Measurements from ENCODE around the gene MCOLN1.
A peak's percentile ranks its signal among the peaks of the same experiment; 100 is the strongest.

Gene MCOLN1

DNA sequence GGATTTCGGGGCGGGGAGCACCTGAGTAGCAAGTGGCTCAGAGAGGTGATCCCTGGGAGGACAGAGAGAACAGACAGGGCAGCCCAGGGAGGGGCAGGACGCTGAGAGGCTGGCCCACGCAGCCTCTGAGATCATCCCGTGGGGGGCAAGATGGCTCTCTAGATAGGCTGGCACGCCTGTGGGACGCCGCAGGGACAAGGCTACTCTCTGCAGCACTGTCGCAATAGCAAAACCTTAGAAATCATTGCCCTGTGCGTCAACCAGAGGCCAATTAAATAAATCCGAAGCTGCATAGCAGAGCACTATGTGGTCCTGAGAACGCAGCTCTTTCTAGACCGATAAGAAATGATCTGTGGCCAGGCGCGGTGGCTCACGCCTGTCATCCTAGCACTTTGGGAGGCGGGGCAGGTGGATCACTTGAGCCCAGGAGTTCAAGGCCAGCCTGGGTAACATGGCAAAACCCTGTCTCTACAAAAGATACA is 38.7 kb upstream of the MCOLN1 start:
- ATAC-seq: no peak; the same call in 2 of the 3 replicates
- no peak for TF ChIP-seq SNAI2 (CRISPR knock-in tag; IDR thresholded peaks at IDR 0.05)
- TF ChIP-seq, protein P1, sequence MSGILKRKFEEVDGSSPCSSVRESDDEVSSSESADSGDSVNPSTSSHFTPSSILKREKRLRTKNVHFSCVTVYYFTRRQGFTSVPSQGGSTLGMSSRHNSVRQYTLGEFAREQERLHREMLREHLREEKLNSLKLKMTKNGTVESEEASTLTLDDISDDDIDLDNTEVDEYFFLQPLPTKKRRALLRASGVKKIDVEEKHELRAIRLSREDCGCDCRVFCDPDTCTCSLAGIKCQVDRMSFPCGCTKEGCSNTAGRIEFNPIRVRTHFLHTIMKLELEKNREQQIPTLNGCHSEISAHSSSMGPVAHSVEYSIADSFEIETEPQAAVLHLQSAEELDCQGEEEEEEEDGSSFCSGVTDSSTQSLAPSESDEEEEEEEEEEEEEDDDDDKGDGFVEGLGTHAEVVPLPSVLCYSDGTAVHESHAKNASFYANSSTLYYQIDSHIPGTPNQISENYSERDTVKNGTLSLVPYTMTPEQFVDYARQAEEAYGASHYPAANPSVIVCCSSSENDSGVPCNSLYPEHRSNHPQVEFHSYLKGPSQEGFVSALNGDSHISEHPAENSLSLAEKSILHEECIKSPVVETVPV (CRISPR knock-in tag; IDR thresholded peaks at IDR 0.05): no peak
- TF ChIP-seq, protein P2, sequence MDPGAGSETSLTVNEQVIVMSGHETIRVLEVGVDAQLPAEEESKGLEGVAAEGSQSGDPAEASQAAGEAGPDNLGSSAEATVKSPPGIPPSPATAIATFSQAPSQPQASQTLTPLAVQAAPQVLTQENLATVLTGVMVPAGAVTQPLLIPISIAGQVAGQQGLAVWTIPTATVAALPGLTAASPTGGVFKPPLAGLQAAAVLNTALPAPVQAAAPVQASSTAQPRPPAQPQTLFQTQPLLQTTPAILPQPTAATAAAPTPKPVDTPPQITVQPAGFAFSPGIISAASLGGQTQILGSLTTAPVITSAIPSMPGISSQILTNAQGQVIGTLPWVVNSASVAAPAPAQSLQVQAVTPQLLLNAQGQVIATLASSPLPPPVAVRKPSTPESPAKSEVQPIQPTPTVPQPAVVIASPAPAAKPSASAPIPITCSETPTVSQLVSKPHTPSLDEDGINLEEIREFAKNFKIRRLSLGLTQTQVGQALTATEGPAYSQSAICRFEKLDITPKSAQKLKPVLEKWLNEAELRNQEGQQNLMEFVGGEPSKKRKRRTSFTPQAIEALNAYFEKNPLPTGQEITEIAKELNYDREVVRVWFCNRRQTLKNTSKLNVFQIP (CRISPR knock-in tag; IDR thresholded peaks at IDR 0.05; ENCODE audit: borderline replicate concordance, low read depth): no peak
- TF ChIP-seq, protein P3, sequence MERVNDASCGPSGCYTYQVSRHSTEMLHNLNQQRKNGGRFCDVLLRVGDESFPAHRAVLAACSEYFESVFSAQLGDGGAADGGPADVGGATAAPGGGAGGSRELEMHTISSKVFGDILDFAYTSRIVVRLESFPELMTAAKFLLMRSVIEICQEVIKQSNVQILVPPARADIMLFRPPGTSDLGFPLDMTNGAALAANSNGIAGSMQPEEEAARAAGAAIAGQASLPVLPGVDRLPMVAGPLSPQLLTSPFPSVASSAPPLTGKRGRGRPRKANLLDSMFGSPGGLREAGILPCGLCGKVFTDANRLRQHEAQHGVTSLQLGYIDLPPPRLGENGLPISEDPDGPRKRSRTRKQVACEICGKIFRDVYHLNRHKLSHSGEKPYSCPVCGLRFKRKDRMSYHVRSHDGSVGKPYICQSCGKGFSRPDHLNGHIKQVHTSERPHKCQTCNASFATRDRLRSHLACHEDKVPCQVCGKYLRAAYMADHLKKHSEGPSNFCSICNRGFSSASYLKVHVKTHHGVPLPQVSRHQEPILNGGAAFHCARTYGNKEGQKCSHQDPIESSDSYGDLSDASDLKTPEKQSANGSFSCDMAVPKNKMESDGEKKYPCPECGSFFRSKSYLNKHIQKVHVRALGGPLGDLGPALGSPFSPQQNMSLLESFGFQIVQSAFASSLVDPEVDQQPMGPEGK (CRISPR knock-in tag; IDR thresholded peaks at IDR 0.05; ENCODE audit: borderline replicate concordance): no peak
- no peak for TF ChIP-seq TCF4 (CRISPR knock-in tag; IDR thresholded peaks at IDR 0.05; ENCODE audit: borderline replicate concordance)
- TF ChIP-seq ARNTL (CRISPR knock-in tag; IDR thresholded peaks at IDR 0.05; ENCODE audit: borderline replicate concordance, low read depth): no peak
- TF ChIP-seq, protein P4, sequence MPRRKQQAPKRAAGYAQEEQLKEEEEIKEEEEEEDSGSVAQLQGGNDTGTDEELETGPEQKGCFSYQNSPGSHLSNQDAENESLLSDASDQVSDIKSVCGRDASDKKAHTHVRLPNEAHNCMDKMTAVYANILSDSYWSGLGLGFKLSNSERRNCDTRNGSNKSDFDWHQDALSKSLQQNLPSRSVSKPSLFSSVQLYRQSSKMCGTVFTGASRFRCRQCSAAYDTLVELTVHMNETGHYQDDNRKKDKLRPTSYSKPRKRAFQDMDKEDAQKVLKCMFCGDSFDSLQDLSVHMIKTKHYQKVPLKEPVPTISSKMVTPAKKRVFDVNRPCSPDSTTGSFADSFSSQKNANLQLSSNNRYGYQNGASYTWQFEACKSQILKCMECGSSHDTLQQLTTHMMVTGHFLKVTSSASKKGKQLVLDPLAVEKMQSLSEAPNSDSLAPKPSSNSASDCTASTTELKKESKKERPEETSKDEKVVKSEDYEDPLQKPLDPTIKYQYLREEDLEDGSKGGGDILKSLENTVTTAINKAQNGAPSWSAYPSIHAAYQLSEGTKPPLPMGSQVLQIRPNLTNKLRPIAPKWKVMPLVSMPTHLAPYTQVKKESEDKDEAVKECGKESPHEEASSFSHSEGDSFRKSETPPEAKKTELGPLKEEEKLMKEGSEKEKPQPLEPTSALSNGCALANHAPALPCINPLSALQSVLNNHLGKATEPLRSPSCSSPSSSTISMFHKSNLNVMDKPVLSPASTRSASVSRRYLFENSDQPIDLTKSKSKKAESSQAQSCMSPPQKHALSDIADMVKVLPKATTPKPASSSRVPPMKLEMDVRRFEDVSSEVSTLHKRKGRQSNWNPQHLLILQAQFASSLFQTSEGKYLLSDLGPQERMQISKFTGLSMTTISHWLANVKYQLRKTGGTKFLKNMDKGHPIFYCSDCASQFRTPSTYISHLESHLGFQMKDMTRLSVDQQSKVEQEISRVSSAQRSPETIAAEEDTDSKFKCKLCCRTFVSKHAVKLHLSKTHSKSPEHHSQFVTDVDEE (CRISPR knock-in tag; IDR thresholded peaks at IDR 0.05): 0 out of 2 replicates have a peak, but pooled peaks have one; percentile 20
- TF ChIP-seq ZFP3 (CRISPR knock-in tag; IDR thresholded peaks at IDR 0.05): no peak

DNA sequence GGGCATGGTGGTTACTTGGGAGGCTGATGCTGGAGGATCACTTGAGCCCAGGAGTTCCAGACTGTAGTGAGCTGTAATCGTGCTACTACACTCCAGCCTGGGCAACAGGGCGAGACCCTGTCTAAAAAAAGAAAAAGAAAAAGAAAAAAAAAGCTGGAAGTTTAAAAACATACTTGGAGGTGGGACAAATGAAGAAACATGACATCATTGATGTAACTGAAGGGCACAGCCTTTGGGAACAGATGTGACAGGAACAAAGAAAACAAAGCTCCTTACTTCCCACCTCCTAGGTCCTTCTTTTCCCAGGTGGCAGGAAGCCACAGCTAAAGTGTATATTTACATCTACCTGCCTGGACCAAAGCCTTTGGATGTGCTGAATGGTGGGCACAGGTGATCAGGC is 35.5 kb upstream of the MCOLN1 start:
- TF ChIP-seq, protein P1 (CRISPR knock-in tag; IDR thresholded peaks at IDR 0.05): no peak
- no peak for TF ChIP-seq CSDC2 (CRISPR knock-in tag; IDR thresholded peaks at IDR 0.05)
- no peak for TF ChIP-seq GLIS3 (CRISPR knock-in tag; IDR thresholded peaks at IDR 0.05)
- ATAC-seq: no peak

DNA sequence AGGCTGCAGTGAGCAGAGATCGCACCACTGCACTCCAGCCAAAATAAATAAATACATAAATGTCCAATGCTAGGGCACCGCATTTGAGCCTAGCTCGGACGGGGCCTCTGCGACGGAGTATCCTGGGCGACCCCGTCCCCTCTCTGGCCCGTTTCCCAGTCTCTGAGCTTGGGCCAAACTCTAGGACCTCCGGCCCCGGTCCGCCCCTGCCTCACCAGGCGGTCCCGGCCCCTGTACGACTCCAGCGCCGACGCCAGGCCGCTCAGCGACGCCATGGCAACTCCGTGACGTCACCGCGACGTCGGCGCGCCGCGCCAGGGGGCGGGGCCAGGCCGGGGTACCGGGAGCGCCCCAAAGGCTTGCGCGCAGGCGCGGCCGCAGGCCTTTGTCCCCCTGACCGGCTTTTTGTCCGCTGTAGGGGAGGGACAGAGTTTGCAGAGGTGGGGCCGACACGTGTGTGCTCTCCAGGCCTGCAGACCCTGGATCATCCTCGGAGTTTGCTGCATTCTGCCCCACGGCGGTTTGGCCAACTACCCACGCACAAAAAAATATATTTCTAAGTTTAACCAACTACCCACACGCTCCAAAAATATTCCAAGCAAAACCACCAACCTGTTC is 33.6 kb upstream of the MCOLN1 start, which contains the start of gene PEX11G:
Gene PEX11G (minus strand): TSS at position 300 of the 618 bp plus-strand sequence. CDS start 25 bp downstream, at position 275.
- TF ChIP-seq ESRRG (CRISPR knock-in tag; IDR thresholded peaks at IDR 0.05) (0 out of 2 replicates have a peak, but pooled peaks have one; percentile 18), ARNTL (CRISPR knock-in tag; IDR thresholded peaks at IDR 0.05; ENCODE audit: borderline replicate concordance, low read depth) (no peak), ZC3H10 (CRISPR knock-in tag; IDR thresholded peaks at IDR 0.05) (no peak), ZNF8 (CRISPR knock-in tag; IDR thresholded peaks at IDR 0.05) (no peak)
- TF ChIP-seq, protein P3 (CRISPR knock-in tag; IDR thresholded peaks at IDR 0.05; ENCODE audit: borderline replicate concordance): no peak
- TF ChIP-seq, protein P5, sequence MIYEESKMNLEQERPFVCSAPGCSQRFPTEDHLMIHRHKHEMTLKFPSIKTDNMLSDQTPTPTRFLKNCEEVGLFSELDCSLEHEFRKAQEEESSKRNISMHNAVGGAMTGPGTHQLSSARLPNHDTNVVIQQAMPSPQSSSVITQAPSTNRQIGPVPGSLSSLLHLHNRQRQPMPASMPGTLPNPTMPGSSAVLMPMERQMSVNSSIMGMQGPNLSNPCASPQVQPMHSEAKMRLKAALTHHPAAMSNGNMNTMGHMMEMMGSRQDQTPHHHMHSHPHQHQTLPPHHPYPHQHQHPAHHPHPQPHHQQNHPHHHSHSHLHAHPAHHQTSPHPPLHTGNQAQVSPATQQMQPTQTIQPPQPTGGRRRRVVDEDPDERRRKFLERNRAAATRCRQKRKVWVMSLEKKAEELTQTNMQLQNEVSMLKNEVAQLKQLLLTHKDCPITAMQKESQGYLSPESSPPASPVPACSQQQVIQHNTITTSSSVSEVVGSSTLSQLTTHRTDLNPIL (CRISPR knock-in tag; IDR thresholded peaks at IDR 0.05; ENCODE audit: low read depth): no peak
- TF ChIP-seq, protein P1 (CRISPR knock-in tag; IDR thresholded peaks at IDR 0.05): 0 out of 2 replicates have a peak, but pooled peaks have one; percentile 26
- TF ChIP-seq, protein P4 (CRISPR knock-in tag; IDR thresholded peaks at IDR 0.05): no peak
- peak; percentile 95 for ATAC-seq
